ENCODE data around the gene RORB. TPM values are rescaled to one million over a fixed set of nuclear protein-coding genes. Genes with fewer than 3 reads are reported as not detected.

RORB gene
- total RNA-seq, 1 experiment from 2014 or later = 8.7 TPM

GRCh38 chr9:74497748-74498620 lies 849 bp downstream of the RORB start (continued):
- TF ChIP-seq ARID4B (CRISPR knock-in tag; IDR thresholded peaks at IDR 0.05; ENCODE audit: borderline replicate concordance) (peak; percentile 11; the same call in 1 of the 2 replicates), FOXK1 (CRISPR knock-in tag; IDR thresholded peaks at IDR 0.05) (peak; percentile 64; the same call in 1 of the 2 replicates), TCF7 (CRISPR knock-in tag; IDR thresholded peaks at IDR 0.05; ENCODE audit: low read depth) (0 out of 2 replicates have a peak, but pooled peaks have one; percentile 55), TP53 (CRISPR knock-in tag; IDR thresholded peaks at IDR 0.05) (peak; percentile 66; the same call in 1 of the 2 replicates), E2F4 (CRISPR knock-in tag; IDR thresholded peaks at IDR 0.05; ENCODE audit: borderline replicate concordance, low read depth) (no peak; the same call in 1 of the 2 replicates), ZNF121 (CRISPR knock-in tag; IDR thresholded peaks at IDR 0.05) (no peak), ZNF138 (CRISPR knock-in tag; conservative IDR thresholded peaks at IDR 0.05) (no peak), FOXP1 (CRISPR knock-in tag; IDR thresholded peaks at IDR 0.05; ENCODE audit: borderline replicate concordance) (peak; percentile 59; the same call in 1 of the 2 replicates), FOXP4 (CRISPR knock-in tag; IDR thresholded peaks at IDR 0.05) (peak; percentile 89; the same call in 1 of the 2 replicates), ESRRA (CRISPR knock-in tag; IDR thresholded peaks at IDR 0.05; ENCODE audit: borderline replicate concordance) (peak; percentile 52; the same call in 1 of the 2 replicates), PRDM15 (CRISPR knock-in tag; IDR thresholded peaks at IDR 0.05) (no peak), NFE2L1 (CRISPR knock-in tag; IDR thresholded peaks at IDR 0.05) (peak; percentile 80; the same call in 1 of the 2 replicates), ZNF281 (CRISPR knock-in tag; IDR thresholded peaks at IDR 0.05) (0 out of 2 replicates have a peak, but pooled peaks have one; percentile 74), MAX (CRISPR knock-in tag; IDR thresholded peaks at IDR 0.05) (peak; percentile 84; the same call in 1 of the 2 replicates), ETV6 (CRISPR knock-in tag; IDR thresholded peaks at IDR 0.05) (peak; percentile 84; the same call in 1 of the 2 replicates), FOXJ3 (CRISPR knock-in tag; IDR thresholded peaks at IDR 0.05; ENCODE audit: borderline replicate concordance) (no peak), AFF4 (CRISPR knock-in tag; IDR thresholded peaks at IDR 0.05; ENCODE audit: borderline replicate concordance) (0 out of 2 replicates have a peak, but pooled peaks have one; percentile 55)
